GM18507 (cell line): Measurements from ENCODE around the gene ARMC2.
"Not testable (repeated sequence)": the region's sequence is repeated elsewhere in the genome, so short reads cannot be mapped to it uniquely, and the experiment has no call there.

Source experiments
- DNase-seq: peaks from one replicate; pipeline ENCODE4 v3.0.0; 2011; ENCODE audit warnings: low read depth; ENCODE audit not compliant: insufficient read length; ENCODE audit errors: extremely low spot score
- FAIRE-seq: peaks from 2 replicates; lab custom pipeline; 2011; peaks lifted over from hg19 to GRCh38; lab: Jason Lieb, UNC

ARMC2 gene

DNA sequence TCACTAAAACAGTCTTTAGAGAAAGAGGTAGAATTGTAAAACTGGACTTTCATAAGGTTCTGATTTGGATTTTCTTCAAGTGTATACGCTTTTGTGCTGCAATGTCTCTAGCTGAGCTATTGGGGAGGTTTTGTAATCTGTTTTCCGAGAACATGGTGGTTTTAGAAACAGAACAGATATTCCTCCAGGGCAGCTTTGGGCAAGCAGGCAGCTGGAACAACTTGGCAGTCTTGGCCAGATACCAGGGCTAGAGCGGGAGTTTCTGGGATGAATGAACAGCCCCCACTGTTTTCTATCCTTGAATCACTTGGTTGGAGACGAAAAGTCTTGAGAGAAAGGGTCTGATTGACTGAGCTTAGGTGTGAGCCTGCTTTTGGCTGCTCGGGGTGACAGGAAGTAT, 17.1 kb upstream of the ARMC2 start:
- DNase-seq (no peak), FAIRE-seq (no peak)

GRCh38 chr6:108832738-108833137, 15.5 kb upstream of the ARMC2 start:
- DNase-seq (no peak), FAIRE-seq (no peak)

DNA sequence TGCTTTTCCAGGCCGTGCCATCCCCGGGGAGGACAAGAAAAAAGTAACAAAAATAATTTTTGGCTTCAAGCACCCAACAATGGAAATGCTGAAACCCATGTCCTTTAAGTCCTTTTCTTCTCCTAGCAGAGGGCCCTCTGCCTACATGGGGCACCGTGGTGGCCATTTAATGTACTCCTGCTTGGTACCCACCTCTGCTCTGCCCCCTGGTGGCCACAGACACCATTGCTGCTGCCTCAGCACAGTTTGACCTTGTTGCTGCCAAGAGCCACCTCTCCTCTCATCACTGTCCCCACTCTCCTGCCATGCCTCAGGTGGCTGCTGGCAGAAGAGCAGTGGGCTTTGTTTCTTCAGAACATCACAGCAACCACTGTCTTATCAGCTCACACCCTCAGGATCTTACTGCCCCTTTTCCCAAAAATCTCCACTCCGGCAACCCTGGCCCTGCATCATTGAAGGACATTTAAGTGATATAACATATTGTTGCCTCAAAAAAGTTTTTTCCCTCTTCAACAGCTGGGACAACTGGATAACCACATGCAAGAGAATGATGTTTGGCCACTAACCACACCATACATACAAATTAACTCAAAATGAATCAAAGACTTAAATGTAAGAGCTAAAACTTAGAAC, 12.9 kb upstream of the ARMC2 start:
- peak; percentile 91 for FAIRE-seq
- DNase-seq: peak; percentile 42

- FAIRE-seq (no peak), DNase-seq (no peak)
Measured at GRCh38 chr6:108836061-108836460, 12.2 kb upstream of the ARMC2 start.

GRCh38 chr6:108837236-108837971, 10.8 kb upstream of the ARMC2 start:
- no peak for DNase-seq
- no peak for FAIRE-seq

DNA sequence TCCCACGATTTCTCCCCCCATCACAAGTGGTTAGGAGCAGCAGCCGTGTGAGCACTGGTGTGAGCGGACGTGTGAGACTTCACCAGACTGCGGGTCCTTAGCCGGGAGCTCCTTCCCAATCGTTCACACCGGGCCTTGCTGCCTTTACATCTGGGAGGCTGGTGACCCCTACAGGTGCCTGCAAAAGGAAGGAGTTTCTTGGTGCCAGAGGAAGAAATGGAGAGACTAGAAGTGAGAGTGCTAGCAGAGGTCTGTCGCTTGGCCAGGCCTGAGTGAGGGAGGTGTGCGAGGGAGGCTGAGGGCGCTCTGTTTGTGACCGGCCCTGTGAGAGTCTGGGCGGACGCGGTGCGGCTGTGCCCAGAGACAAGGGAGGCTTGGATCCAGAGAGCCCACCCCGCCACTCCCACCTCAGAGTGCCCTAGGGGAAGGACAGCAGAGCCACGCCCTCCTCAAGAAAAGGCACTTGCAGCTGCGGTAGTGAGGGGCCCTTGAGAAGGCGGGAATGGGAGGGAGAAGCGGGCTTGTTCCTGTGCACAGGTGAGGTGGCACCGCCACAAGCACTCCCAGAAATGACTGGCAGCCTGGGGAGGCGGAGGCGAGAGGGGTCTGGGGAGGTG, 10.0 kb upstream of the ARMC2 start:
- no peak for FAIRE-seq
- no peak for DNase-seq

- DNase-seq (no peak), FAIRE-seq (no peak)
Measured at GRCh38 chr6:108839083-108839642, 9.1 kb upstream of the ARMC2 start.

GRCh38 chr6:108840919-108841318, 7.3 kb upstream of the ARMC2 start:
- DNase-seq: no peak
- FAIRE-seq: no peak

GRCh38 chr6:108841377-108841855, 6.8 kb upstream of the ARMC2 start:
- DNase-seq (no peak), FAIRE-seq (no peak)

GRCh38 chr6:108844135-108844534, 4.1 kb upstream of the ARMC2 start:
- FAIRE-seq (no peak), DNase-seq (no peak)

- no peak for DNase-seq
- FAIRE-seq: no peak
Measured at GRCh38 chr6:108845145-108845544, 3.1 kb upstream of the ARMC2 start.

GRCh38 chr6:108846101-108846500, 2.1 kb upstream of the ARMC2 start:
- FAIRE-seq: no peak
- no peak for DNase-seq

DNA sequence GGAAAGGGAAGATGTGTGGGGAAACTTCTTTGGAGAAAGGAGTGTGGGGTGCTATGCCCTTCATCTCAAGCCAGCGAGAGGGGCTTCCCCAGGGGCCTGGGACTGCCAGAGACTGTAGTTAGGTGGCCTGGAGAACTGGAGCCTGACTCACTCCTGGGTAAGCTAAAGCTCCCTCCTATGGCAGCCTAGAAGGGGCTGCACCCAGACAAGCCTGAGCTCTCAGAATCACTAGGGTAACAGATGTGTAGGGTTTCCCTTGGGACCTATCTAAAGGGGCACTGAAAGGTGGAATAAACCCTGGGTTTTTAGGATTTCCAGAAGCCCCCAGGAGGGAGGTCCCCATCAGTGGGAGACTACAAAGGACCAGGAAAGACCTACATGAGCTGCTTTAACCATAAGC, 1.6 kb upstream of the ARMC2 start:
- FAIRE-seq (no peak), DNase-seq (no peak)

DNA sequence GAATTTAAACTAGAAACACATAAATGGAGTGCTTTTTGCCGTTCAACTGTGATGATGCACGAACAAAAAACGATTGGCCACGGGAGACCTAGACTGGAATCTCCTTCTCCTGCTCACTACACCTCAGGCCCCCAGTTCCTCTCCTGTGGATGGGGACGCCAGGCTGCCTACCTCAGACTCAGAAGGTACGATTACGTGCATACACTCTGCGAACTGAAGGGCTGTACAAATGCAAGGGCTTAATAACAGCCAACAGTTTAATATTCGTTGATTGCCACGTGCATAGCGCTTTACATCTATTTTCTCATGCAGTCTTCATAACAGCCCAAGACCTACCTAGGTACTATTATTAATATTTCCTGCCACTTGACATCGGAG, 495 bp upstream of the ARMC2 start:
- no peak for DNase-seq
- FAIRE-seq: no peak

DNA sequence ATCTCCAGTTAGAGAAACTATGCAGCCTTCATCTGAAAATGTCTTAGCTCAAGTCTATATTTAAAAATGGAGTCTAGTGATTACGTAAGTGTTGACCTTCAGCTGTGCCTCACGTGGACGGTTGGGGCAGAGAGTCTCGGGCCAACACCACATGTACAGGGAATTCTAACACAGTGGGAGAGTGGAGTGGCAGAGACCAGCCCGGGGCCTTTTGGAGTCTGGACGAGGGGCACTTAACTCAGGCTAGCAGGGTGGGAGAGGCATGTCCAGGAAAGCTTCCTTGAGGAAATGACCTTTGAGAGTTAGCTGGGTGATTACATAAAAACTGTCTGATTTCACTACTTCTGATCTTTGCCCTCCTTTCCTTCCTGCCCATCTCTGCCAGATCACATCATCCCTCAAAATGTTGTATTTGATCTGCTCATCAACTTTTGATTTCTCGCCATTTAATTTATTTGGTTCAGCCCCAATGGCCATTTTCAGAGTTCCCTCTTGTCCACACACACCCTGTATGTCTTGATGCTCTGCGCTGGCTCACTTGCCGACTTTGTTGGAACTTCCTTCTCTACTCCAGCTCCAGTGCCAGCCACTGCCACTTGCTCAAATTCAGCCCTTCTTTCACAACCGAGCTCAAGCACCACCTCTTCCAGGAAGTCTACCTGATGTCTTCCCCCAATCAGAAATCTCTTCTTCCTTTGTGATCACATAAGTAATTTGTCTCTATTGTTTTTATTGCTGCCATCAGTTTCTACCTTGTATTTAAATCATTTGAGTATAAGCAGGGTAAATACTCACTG, 2.6 kb downstream of the ARMC2 start:
- no peak for FAIRE-seq
- no peak for DNase-seq

DNA sequence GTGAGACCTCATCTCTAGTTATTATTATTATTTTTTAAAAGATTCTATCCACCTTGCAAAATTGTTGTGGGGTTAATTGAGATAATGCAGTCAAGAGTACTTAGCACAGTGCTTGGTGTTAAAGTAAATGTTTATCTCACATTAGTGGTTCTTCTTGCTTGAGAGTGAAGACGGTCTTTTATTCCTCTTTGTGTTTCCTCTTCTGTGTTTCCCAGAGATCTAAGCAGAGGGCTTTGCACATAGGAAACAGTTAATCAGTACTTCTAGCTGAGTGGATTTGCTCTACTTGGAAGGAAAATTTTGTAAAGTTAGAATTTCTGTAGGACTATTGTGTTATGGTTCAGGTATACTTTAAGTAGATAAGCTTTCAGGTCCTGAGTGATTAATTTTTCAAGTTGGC, 3.5 kb downstream of the ARMC2 start:
- no peak for DNase-seq
- FAIRE-seq: no peak

DNA sequence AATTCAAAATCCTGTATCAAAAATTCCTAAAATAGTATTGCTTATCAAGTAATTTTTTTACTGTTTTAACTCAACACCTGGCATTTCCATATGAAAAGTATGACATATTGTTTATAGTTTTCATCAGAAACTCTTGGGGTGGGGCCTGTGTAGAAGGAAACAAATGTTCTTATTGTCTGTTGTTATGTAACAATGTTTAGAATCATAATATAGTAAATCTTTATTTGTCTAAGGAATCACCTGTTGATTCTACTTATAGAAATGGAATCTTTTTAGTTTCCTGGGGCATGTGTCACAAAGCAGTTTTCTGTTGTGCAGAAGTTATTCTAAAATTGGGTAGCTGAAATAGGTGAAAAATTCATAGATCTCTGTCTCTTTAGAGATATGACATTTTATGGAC, 4.9 kb downstream of the ARMC2 start:
- FAIRE-seq (no peak), DNase-seq (no peak)

DNA sequence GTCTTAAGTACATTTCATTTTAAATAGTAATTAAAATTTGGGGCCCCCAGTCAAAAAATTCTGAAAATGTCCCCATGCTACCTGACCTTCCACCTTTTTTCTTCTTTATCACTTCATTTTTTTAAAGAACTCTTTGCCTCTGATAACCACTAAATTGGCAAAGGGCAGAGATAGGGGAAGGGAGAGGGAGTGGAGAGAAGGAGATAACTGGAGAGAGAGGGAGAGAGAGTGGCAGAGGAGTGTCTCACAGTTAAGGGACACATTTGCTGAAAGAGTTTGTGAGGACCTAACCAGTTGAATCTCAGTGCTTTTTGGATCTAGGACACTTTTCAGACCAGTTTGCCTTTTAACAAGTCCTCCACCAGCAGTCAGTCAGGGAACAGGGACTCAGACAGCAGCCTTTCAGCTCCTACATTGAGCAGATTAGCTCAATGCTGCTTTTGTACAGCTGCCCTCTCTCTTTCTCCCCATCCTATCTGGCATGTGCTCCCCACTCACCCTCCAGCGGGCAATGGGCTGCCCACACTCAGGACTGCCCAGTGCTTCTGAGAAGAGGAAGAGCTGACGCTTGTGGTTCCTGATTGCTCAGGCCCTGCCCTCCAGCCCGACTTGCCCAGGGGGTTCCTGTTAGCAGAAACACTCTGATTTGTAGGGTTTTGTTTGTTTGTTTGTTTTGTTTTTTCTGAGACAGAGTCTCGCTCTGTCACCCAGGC, 14.4 kb downstream of the ARMC2 start:
- no peak for DNase-seq
- no peak for FAIRE-seq

DNA sequence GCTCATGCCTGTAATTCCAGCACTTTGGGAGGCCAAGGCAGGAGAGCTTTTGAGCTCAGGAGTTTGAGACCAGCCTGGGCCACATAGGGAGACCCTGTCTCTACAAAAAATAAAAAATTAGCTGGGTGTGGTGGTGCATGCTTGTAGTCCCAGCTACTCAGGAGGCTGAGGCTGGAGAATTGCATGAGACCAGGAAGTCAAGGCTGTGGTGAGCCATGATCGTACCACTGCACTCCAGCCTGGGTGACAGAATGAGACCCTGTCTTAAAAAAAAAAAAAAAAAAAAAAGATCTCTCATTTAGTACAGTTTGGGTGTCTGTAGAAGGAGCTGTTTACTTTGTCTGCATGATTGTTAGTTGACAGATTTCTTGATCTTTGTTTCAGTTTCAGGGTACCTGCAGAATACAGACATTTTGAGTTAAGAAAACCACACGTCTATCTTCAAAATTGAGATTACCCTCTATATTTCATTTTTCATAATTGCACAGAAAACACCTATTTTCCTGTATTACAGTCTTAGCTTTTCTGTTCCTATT, 17.6 kb downstream of the ARMC2 start:
- FAIRE-seq, DNase-seq: not testable (repeated sequence)
